ENCODE results near the gene PSMA2.

PSMA2 gene

DNA sequence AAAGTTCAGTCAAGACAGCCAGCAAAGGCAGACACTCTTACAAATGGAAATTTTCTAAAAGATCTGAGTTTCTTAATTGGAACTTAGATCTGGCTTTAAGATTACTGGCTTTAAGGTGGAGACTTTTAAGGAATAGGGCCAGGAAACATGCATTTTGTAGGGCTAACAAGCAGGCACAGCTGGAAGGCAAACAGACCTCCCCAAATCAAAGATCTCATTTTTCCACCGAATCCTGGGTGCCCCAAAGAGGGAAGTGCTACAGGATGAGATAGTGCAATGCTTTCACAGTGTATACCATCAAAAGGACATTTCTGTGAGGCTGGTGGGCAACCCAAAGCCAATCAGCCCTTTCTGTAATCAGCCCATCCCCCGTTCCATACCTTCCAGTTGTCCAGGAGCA is 27.6 kb upstream of the PSMA2 start:
- Histone ChIP-seq H2AFZ (ENCODE audit: low read depth, low read length) (no peak overlapping the region), H3K27me3 (ENCODE audit: control insufficient read depth in 1 of 2, insufficient read depth in 1 of 2, low read length in 2 of 2) (no peaks in the 10 kb centered on the region), H3K36me3 (ENCODE audit: control insufficient read depth in 1 of 2, insufficient read depth in 2 of 2, low read depth in 1 of 2, low read length in 2 of 2) (no peaks in the 10 kb centered on the region), H4K91ac (ENCODE audit: low read length) (no peak overlapping the region), H2BK12ac (ENCODE audit: low read length in 2 of 2) (no peak overlapping the region), H3K4me1 (ENCODE audit: control insufficient read depth, insufficient read depth, low read depth, low read length) (no peaks in the 10 kb centered on the region), H3K23ac (ENCODE audit: low read length in 2 of 2) (no peak overlapping the region), H2BK15ac (ENCODE audit: low read depth, poor library complexity, severe bottlenecking) (no peak overlapping the region), H2AK5ac (ENCODE audit: low read length, severe bottlenecking) (no peak overlapping the region), H4K8ac (ENCODE audit: low read length) (no peak overlapping the region), H3K18ac (ENCODE audit: low read depth in 1 of 2, low read length in 2 of 2) (no peak overlapping the region), H3K4ac (ENCODE audit: low read depth in 1 of 2, low read length in 2 of 2) (no peak overlapping the region), H2BK5ac (ENCODE audit: low read depth, low read length, poor library complexity, severe bottlenecking) (no peak overlapping the region), H3K4me2 (ENCODE audit: low read length, poor library complexity, severe bottlenecking) (no peak overlapping the region), H2BK120ac (ENCODE audit: low read depth, low read length) (no peak overlapping the region), H3K27ac (ENCODE audit: low read length, poor library complexity, severe bottlenecking) (no peak overlapping the region), H3K4me3 (ENCODE audit: insufficient read depth in 1 of 2, low read depth in 1 of 2, low read length in 2 of 2) (no peak overlapping the region), H3K14ac (ENCODE audit: low read length in 2 of 2) (no peak overlapping the region), H3K9me3 (ENCODE audit: control insufficient read depth, low read length) (peaks cover 10% of the 10 kb centered on the region), H3K9ac (ENCODE audit: low read length) (no peak overlapping the region), H3K79me1 (replicated peaks; ENCODE audit: low read length, poor library complexity, severe bottlenecking) (no peaks in the 10 kb centered on the region)
- no CpG with 5 or more reads among the region's 2 CpGs for WGBS
- no peak for DNase-seq

DNA sequence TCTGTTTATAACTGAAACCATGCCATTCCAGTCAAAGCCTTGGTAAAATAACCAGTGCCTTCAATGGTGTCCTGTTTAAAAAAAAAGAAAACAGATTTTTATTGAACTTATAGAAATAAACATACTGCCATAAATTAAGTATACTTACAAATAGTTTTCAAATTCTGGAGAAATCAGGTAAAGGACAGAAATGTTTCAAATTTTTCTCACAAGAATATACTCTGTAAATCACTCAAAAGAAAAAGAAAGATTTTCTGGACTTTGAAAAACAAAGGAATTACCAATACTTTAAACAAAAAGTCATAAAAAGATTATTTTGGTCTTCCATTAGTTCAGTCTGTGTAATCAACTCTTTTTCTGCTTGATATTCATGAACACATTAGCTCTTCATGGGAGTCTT is 24.1 kb upstream of the PSMA2 start:
- Histone ChIP-seq H3K4me3 (ENCODE audit: insufficient read depth in 1 of 2, low read depth in 1 of 2, low read length in 2 of 2) (no peak overlapping the region), H3K9me3 (ENCODE audit: control insufficient read depth, low read length) (peaks cover 10% of the 10 kb centered on the region), H4K8ac (ENCODE audit: low read length) (no peak overlapping the region), H2BK5ac (ENCODE audit: low read depth, low read length, poor library complexity, severe bottlenecking) (no peak overlapping the region), H3K27me3 (ENCODE audit: control insufficient read depth in 1 of 2, insufficient read depth in 1 of 2, low read length in 2 of 2) (no peaks in the 10 kb centered on the region), H3K9ac (ENCODE audit: low read length) (no peak overlapping the region), H2AFZ (ENCODE audit: low read depth, low read length) (no peak overlapping the region), H3K4me2 (ENCODE audit: low read length, poor library complexity, severe bottlenecking) (no peak overlapping the region), H3K4ac (ENCODE audit: low read depth in 1 of 2, low read length in 2 of 2) (no peak overlapping the region), H3K18ac (ENCODE audit: low read depth in 1 of 2, low read length in 2 of 2) (no peak overlapping the region), H3K23ac (ENCODE audit: low read length in 2 of 2) (no peak overlapping the region), H3K27ac (ENCODE audit: low read length, poor library complexity, severe bottlenecking) (no peak overlapping the region), H2BK15ac (ENCODE audit: low read depth, poor library complexity, severe bottlenecking) (no peak overlapping the region), H2BK120ac (ENCODE audit: low read depth, low read length) (no peak overlapping the region), H4K91ac (ENCODE audit: low read length) (no peak overlapping the region), H3K14ac (ENCODE audit: low read length in 2 of 2) (no peak overlapping the region), H2AK5ac (ENCODE audit: low read length, severe bottlenecking) (no peak overlapping the region), H2BK12ac (ENCODE audit: low read length in 2 of 2) (no peak overlapping the region), H3K4me1 (ENCODE audit: control insufficient read depth, insufficient read depth, low read depth, low read length) (no peaks in the 10 kb centered on the region), H3K79me1 (replicated peaks; ENCODE audit: low read length, poor library complexity, severe bottlenecking) (no peaks in the 10 kb centered on the region), H3K36me3 (ENCODE audit: control insufficient read depth in 1 of 2, insufficient read depth in 2 of 2, low read depth in 1 of 2, low read length in 2 of 2) (no peaks in the 10 kb centered on the region)
- DNase-seq: no peak

DNA sequence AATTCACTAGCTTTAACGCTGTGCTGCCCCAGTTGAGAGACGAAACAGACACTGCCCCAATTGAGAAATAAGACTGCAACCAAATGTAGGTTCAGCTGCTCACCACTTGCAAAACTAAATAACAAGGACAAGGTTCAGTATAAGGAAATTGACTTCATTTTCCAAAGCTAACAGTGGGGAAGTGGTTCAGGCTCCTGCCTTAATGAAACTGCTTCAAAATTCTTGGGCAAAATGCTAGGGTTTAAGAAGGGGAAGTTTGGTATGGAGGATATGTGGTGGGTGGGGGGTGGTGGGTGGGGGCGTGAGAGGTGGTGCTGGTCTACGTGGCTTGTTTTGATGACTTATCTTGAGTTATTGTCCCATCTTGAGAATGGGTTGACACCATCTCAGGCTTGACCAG is 22.0 kb upstream of the PSMA2 start:
- Histone ChIP-seq H2BK12ac (ENCODE audit: low read length in 2 of 2) (no peak overlapping the region), H2AK5ac (ENCODE audit: low read length, severe bottlenecking) (no peak overlapping the region)
- WGBS: 88% methylated on average over 3 of the region's 4 CpGs

DNA sequence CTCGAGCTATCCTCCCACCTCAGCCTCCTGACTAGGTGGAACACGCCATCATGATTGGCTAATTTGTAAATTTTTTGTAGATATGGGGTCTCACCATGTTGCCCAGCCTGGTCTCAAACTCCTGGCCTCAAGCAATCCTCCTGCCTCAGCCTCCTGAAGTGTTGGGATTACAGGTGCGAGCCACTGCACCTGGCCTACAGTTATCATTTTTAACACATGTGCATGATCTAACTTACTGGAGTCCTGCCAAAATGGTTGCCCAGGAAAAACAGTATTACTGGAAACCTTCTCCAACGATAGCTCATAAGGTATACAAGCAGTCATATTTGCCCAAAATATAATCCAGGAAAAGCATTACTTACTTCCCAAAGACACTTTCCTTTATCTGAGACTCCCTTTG is 20.4 kb upstream of the PSMA2 start:
- Histone ChIP-seq H2BK12ac (ENCODE audit: low read length in 2 of 2) (no peak overlapping the region), H3K23ac (ENCODE audit: low read length in 2 of 2) (no peak overlapping the region), H2AK5ac (ENCODE audit: low read length, severe bottlenecking) (no peak overlapping the region), H3K27ac (ENCODE audit: low read length, poor library complexity, severe bottlenecking) (no peak overlapping the region), H3K9ac (ENCODE audit: low read length) (no peak overlapping the region), H2BK120ac (ENCODE audit: low read depth, low read length) (no peak overlapping the region), H3K9me3 (ENCODE audit: control insufficient read depth, low read length) (peaks cover 10% of the 10 kb centered on the region), H3K27me3 (ENCODE audit: control insufficient read depth in 1 of 2, insufficient read depth in 1 of 2, low read length in 2 of 2) (no peaks in the 10 kb centered on the region), H3K18ac (ENCODE audit: low read depth in 1 of 2, low read length in 2 of 2) (no peak overlapping the region), H3K79me1 (replicated peaks; ENCODE audit: low read length, poor library complexity, severe bottlenecking) (no peaks in the 10 kb centered on the region), H3K4me3 (ENCODE audit: insufficient read depth in 1 of 2, low read depth in 1 of 2, low read length in 2 of 2) (no peak overlapping the region), H4K8ac (ENCODE audit: low read length) (no peak overlapping the region), H3K4me1 (ENCODE audit: control insufficient read depth, insufficient read depth, low read depth, low read length) (no peaks in the 10 kb centered on the region), H3K36me3 (ENCODE audit: control insufficient read depth in 1 of 2, insufficient read depth in 2 of 2, low read depth in 1 of 2, low read length in 2 of 2) (no peaks in the 10 kb centered on the region), H3K4ac (ENCODE audit: low read depth in 1 of 2, low read length in 2 of 2) (no peak overlapping the region), H3K4me2 (ENCODE audit: low read length, poor library complexity, severe bottlenecking) (no peak overlapping the region), H4K91ac (ENCODE audit: low read length) (no peak overlapping the region), H2BK15ac (ENCODE audit: low read depth, poor library complexity, severe bottlenecking) (no peak overlapping the region), H2BK5ac (ENCODE audit: low read depth, low read length, poor library complexity, severe bottlenecking) (no peak overlapping the region), H2AFZ (ENCODE audit: low read depth, low read length) (no peak overlapping the region), H3K14ac (ENCODE audit: low read length in 2 of 2) (no peak overlapping the region)
- 82% methylated on average over 4 of the region's 4 CpGs for WGBS
- no peak for DNase-seq

More for the DNA sequence above, 22.0 kb upstream of the PSMA2 start:
- H3K79me1 ChIP-seq (replicated peaks; ENCODE audit: low read length, poor library complexity, severe bottlenecking): no peaks in the 10 kb centered on the region
- H2BK5ac ChIP-seq (ENCODE audit: low read depth, low read length, poor library complexity, severe bottlenecking): no peak overlapping the region
- no peaks in the 10 kb centered on the region for H3K27me3 ChIP-seq (ENCODE audit: control insufficient read depth in 1 of 2, insufficient read depth in 1 of 2, low read length in 2 of 2)
- no peak overlapping the region for H4K8ac ChIP-seq (ENCODE audit: low read length)
- peaks cover 10% of the 10 kb centered on the region for H3K9me3 ChIP-seq (ENCODE audit: control insufficient read depth, low read length)
- H3K36me3 ChIP-seq (ENCODE audit: control insufficient read depth in 1 of 2, insufficient read depth in 2 of 2, low read depth in 1 of 2, low read length in 2 of 2): no peaks in the 10 kb centered on the region
- H3K18ac ChIP-seq (ENCODE audit: low read depth in 1 of 2, low read length in 2 of 2): no peak overlapping the region
- H3K4me3 ChIP-seq (ENCODE audit: insufficient read depth in 1 of 2, low read depth in 1 of 2, low read length in 2 of 2): no peak overlapping the region
- H3K4ac ChIP-seq (ENCODE audit: low read depth in 1 of 2, low read length in 2 of 2): no peak overlapping the region
- no peak overlapping the region for H3K27ac ChIP-seq (ENCODE audit: low read length, poor library complexity, severe bottlenecking)
- H3K4me1 ChIP-seq (ENCODE audit: control insufficient read depth, insufficient read depth, low read depth, low read length): no peaks in the 10 kb centered on the region
- no peak overlapping the region for H2BK120ac ChIP-seq (ENCODE audit: low read depth, low read length)
- H4K91ac ChIP-seq (ENCODE audit: low read length): no peak overlapping the region
- H3K9ac ChIP-seq (ENCODE audit: low read length): no peak overlapping the region
- H3K4me2 ChIP-seq (ENCODE audit: low read length, poor library complexity, severe bottlenecking): no peak overlapping the region
- H3K23ac ChIP-seq (ENCODE audit: low read length in 2 of 2): no peak overlapping the region
- H2AFZ ChIP-seq (ENCODE audit: low read depth, low read length): no peak overlapping the region
- H2BK15ac ChIP-seq (ENCODE audit: low read depth, poor library complexity, severe bottlenecking): no peak overlapping the region
- no peak for DNase-seq
- no peak overlapping the region for H3K14ac ChIP-seq (ENCODE audit: low read length in 2 of 2)
